GM21447 (cell line): ENCODE data around the gene SRSF10.

Source experiments
- ATAC-seq: cut with Tn5 transposase; IDR thresholded peaks from one replicate; pipeline ENCODE4 v1.9.1; 2021; ENCODE audit not compliant: unreplicated experiment

SRSF10 gene

DNA sequence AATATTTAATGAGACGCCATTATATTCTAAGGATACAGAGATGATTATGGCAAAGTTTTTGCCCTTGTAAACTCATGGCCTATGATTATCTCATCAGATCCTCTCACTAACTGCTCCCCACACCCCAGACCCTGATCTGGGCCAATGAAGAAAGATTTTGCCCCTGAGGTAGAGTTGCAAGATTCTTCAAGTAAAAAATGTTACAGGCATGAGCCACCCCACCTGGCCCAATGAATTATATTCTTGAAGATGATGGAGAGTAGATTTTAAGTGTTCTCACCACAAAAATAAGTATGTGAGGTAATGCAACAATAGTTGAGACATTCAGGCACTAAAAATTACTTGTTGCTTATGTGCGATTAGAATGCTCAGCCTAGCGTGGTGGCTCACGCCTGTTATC is 65.2 kb downstream of the SRSF10 start:
- no peak for ATAC-seq
